GM23338 (cell line): ENCODE results near the gene MACF1. TPM values are rescaled to one million over a fixed set of nuclear protein-coding genes. Genes with fewer than 3 reads are reported as not detected.

Source experiments
- CREB1 ChIP-seq: fragments of 250-450 bp; sonication (Bioruptor Pico); IDR thresholded peaks from 2 replicates; pipeline ENCODE4 v1.5.0; 2020; ENCODE audit warnings: low read depth, mild to moderate bottlenecking, moderate library complexity
- EZH2phosphoT487 ChIP-seq: fragments of 200-600 bp; sonication (generic); IDR thresholded peaks from one replicate; pipeline ENCODE4 v1.8.1; 2018; ENCODE audit warnings: antibody characterized with exemption; ENCODE audit not compliant: unreplicated experiment
- JUNB ChIP-seq: IDR thresholded peaks from one replicate; pipeline ENCODE4 v1.6.1; 2016; ENCODE audit warnings: antibody characterized with exemption; ENCODE audit not compliant: unreplicated experiment
- NANOG ChIP-seq: IDR thresholded peaks from 2 replicates; pipeline ENCODE4 v1.6.1; 2016; ENCODE audit warnings: antibody characterized with exemption, borderline replicate concordance
- POLR2AphosphoS5 ChIP-seq: IDR thresholded peaks from 2 replicates; pipeline ENCODE4 v1.6.1; 2016; ENCODE audit warnings: antibody characterized with exemption, low read depth
- ZNF114 ChIP-seq: fragments of 250-450 bp; sonication (Bioruptor Pico); IDR thresholded peaks from 2 replicates; pipeline ENCODE4 v1.5.0; 2020; ENCODE audit warnings: mild to moderate bottlenecking, moderate library complexity
- ZNF331 ChIP-seq: fragments of 250-450 bp; sonication (Bioruptor Pico); IDR thresholded peaks from 2 replicates; pipeline ENCODE4 v1.5.0; 2020; ENCODE audit warnings: low read depth, mild to moderate bottlenecking, moderate library complexity
- polyA plus RNA-seq: library from polyadenylated mRNA; unstranded; fragments of >200 nt; fragmentation: Nextera tagmentation; extraction: Ambion mirVana; gene quantifications from 2 replicates; pipeline ENCODE4 v1.2.1, GENCODE V29; 2016
- total RNA-seq: library from RNA; depleted of rRNA; stranded (reverse); fragments of >200 nt; shearing (Covaris generic); gene quantifications from 2 replicates; pipeline ENCODE4 v1.2.3, GENCODE V29; 2014
- TF ChIP-seq, protein P1 (sequence below): fragments of 250-450 bp; sonication (Bioruptor Pico); IDR thresholded peaks from 2 replicates; pipeline ENCODE4 v1.5.0; 2020; ENCODE audit warnings: mild to moderate bottlenecking, moderate library complexity
- TF ChIP-seq, protein P2 (sequence below): IDR thresholded peaks from one replicate; pipeline ENCODE4 v1.6.1; 2018; ENCODE audit warnings: antibody characterized with exemption; ENCODE audit not compliant: unreplicated experiment

The MACF1 gene
- total and polyA plus RNA-seq, 2 experiments from 2014 or later, result 104 to 399 TPM

DNA sequence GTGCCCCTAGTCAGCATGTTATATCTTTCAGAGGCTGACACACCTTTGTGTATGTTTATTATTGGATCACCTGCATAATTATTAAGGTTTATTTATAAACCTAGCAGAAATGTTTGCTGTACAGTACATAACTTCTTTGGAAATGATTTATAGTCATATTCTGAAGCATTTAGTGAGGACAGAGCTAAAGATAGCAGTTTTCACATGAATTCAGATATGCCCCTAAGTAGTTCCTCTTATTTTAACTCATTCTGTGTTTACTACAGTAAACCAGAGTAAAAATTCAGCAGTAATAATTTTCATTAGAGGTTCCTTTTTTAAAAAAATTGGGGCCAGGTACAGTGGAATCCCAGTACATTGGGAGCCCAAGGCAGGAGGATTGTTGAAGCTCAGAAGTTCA, 265.5 kb downstream of the MACF1 start (continued):
- TF ChIP-seq, protein P1, sequence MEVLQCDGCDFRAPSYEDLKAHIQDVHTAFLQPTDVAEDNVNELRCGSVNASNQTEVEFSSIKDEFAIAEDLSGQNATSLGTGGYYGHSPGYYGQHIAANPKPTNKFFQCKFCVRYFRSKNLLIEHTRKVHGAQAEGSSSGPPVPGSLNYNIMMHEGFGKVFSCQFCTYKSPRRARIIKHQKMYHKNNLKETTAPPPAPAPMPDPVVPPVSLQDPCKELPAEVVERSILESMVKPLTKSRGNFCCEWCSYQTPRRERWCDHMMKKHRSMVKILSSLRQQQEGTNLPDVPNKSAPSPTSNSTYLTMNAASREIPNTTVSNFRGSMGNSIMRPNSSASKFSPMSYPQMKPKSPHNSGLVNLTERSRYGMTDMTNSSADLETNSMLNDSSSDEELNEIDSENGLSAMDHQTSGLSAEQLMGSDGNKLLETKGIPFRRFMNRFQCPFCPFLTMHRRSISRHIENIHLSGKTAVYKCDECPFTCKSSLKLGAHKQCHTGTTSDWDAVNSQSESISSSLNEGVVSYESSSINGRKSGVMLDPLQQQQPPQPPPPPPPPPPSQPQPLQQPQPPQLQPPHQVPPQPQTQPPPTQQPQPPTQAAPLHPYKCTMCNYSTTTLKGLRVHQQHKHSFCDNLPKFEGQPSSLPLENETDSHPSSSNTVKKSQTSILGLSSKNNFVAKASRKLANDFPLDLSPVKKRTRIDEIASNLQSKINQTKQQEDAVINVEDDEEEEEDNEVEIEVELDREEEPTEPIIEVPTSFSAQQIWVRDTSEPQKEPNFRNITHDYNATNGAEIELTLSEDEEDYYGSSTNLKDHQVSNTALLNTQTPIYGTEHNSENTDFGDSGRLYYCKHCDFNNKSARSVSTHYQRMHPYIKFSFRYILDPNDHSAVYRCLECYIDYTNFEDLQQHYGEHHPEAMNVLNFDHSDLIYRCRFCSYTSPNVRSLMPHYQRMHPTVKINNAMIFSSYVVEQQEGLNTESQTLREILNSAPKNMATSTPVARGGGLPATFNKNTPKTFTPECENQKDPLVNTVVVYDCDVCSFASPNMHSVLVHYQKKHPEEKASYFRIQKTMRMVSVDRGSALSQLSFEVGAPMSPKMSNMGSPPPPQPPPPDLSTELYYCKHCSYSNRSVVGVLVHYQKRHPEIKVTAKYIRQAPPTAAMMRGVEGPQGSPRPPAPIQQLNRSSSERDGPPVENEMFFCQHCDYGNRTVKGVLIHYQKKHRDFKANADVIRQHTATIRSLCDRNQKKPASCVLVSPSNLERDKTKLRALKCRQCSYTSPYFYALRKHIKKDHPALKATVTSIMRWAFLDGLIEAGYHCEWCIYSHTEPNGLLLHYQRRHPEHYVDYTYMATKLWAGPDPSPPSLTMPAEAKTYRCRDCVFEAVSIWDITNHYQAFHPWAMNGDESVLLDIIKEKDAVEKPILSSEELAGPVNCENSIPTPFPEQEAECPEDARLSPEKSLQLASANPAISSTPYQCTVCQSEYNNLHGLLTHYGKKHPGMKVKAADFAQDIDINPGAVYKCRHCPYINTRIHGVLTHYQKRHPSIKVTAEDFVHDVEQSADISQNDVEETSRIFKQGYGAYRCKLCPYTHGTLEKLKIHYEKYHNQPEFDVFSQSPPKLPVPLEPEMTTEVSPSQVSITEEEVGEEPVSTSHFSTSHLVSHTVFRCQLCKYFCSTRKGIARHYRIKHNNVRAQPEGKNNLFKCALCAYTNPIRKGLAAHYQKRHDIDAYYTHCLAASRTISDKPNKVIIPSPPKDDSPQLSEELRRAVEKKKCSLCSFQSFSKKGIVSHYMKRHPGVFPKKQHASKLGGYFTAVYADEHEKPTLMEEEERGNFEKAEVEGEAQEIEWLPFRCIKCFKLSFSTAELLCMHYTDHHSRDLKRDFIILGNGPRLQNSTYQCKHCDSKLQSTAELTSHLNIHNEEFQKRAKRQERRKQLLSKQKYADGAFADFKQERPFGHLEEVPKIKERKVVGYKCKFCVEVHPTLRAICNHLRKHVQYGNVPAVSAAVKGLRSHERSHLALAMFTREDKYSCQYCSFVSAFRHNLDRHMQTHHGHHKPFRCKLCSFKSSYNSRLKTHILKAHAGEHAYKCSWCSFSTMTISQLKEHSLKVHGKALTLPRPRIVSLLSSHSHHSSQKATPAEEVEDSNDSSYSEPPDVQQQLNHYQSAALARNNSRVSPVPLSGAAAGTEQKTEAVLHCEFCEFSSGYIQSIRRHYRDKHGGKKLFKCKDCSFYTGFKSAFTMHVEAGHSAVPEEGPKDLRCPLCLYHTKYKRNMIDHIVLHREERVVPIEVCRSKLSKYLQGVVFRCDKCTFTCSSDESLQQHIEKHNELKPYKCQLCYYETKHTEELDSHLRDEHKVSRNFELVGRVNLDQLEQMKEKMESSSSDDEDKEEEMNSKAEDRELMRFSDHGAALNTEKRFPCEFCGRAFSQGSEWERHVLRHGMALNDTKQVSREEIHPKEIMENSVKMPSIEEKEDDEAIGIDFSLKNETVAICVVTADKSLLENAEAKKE, result no peak
- TF ChIP-seq CREB1 (CRISPR knock-in tag) (no peak), ZNF114 (no peak), NANOG (no peak), EZH2phosphoT487 (no peak), POLR2AphosphoS5 (no peak), JUNB (no peak), ZNF331 (CRISPR knock-in tag) (no peak)
- TF ChIP-seq, protein P2, sequence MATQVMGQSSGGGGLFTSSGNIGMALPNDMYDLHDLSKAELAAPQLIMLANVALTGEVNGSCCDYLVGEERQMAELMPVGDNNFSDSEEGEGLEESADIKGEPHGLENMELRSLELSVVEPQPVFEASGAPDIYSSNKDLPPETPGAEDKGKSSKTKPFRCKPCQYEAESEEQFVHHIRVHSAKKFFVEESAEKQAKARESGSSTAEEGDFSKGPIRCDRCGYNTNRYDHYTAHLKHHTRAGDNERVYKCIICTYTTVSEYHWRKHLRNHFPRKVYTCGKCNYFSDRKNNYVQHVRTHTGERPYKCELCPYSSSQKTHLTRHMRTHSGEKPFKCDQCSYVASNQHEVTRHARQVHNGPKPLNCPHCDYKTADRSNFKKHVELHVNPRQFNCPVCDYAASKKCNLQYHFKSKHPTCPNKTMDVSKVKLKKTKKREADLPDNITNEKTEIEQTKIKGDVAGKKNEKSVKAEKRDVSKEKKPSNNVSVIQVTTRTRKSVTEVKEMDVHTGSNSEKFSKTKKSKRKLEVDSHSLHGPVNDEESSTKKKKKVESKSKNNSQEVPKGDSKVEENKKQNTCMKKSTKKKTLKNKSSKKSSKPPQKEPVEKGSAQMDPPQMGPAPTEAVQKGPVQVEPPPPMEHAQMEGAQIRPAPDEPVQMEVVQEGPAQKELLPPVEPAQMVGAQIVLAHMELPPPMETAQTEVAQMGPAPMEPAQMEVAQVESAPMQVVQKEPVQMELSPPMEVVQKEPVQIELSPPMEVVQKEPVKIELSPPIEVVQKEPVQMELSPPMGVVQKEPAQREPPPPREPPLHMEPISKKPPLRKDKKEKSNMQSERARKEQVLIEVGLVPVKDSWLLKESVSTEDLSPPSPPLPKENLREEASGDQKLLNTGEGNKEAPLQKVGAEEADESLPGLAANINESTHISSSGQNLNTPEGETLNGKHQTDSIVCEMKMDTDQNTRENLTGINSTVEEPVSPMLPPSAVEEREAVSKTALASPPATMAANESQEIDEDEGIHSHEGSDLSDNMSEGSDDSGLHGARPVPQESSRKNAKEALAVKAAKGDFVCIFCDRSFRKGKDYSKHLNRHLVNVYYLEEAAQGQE, result no peak
